OCI-LY7 (cell line): Measurements from ENCODE around the gene PM20D2.

Source experiments
- EZH2phosphoT487 ChIP-seq: fragments of 200-600 bp; sonication (generic); IDR thresholded peaks from 2 replicates; pipeline ENCODE4 v1.6.1; 2018; ENCODE audit warnings: low read depth, borderline replicate concordance, mild to moderate bottlenecking, mixed run types, antibody characterized with exemption, low read length, moderate library complexity, mixed read lengths
- TF ChIP-seq, protein P1 (sequence below): fragments of 200-600 bp; sonication (generic); conservative IDR thresholded peaks from 2 replicates; pipeline ENCODE4 v1.5.1; 2014; ENCODE audit warnings: mild to moderate bottlenecking, antibody characterized with exemption, low read length, moderate library complexity, mixed read lengths

DNA sequence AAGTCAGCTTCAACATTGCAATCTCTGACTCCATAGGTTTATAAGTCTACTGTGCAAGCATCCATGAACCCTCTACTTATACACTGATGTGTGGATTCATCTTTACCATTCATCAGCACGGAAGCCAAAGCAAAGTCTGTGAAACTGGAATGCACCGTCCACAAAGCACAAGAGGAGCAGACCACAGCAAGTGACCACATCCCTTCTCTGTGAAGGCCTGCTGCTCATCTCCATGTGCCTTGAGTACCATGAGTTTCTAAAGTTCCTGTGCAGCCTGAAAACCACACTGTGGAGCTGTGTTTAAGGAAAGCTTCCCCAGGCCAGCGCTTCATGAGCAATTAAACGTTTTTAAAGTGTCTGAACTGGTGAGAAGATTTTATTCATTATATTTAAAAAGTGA is 51.3 kb downstream of the PM20D2 start:
- TF ChIP-seq, protein P1, sequence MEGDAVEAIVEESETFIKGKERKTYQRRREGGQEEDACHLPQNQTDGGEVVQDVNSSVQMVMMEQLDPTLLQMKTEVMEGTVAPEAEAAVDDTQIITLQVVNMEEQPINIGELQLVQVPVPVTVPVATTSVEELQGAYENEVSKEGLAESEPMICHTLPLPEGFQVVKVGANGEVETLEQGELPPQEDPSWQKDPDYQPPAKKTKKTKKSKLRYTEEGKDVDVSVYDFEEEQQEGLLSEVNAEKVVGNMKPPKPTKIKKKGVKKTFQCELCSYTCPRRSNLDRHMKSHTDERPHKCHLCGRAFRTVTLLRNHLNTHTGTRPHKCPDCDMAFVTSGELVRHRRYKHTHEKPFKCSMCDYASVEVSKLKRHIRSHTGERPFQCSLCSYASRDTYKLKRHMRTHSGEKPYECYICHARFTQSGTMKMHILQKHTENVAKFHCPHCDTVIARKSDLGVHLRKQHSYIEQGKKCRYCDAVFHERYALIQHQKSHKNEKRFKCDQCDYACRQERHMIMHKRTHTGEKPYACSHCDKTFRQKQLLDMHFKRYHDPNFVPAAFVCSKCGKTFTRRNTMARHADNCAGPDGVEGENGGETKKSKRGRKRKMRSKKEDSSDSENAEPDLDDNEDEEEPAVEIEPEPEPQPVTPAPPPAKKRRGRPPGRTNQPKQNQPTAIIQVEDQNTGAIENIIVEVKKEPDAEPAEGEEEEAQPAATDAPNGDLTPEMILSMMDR = no peak
- TF ChIP-seq EZH2phosphoT487 = no peak
